Effector memory CD4-positive, alpha-beta T cell (primary cell): Measurements from ENCODE around the gene UBE4A.
"Not testable (repeated sequence)": the region's sequence is repeated elsewhere in the genome, so short reads cannot be mapped to it uniquely, and the experiment has no call there.

Experiments used
- DNase-seq, 3 donors: peaks; one replicate each; pipeline ENCODE4 v3.0.0-alpha.2; 2020
- H3K27ac ChIP-seq: 2 replicates; pipeline ENCODE4 v1.7.0; 2013; ENCODE audit warnings: mild to moderate bottlenecking, low read length, moderate library complexity; ENCODE audit not compliant: insufficient read depth, poor library complexity, severe bottlenecking
- H3K27me3 ChIP-seq: replicated peaks from 2 replicates; pipeline ENCODE4 v1.7.0; 2013; ENCODE audit warnings: mild to moderate bottlenecking, low read length; ENCODE audit not compliant: insufficient read depth, control insufficient read depth, poor library complexity, severe bottlenecking
- H3K36me3 ChIP-seq: 2 replicates; pipeline ENCODE4 v1.7.0; 2013; ENCODE audit warnings: mild to moderate bottlenecking, low read length, moderate library complexity; ENCODE audit not compliant: control insufficient read depth, insufficient read depth
- H3K4me1 ChIP-seq: 2 replicates; pipeline ENCODE4 v1.7.0; 2013; ENCODE audit warnings: low read length, mild to moderate bottlenecking; ENCODE audit not compliant: control insufficient read depth, insufficient read depth, poor library complexity, severe bottlenecking
- H3K4me3 ChIP-seq: 2 replicates; pipeline ENCODE4 v1.7.0; 2013; ENCODE audit warnings: low read length, low read depth, mild to moderate bottlenecking; ENCODE audit not compliant: insufficient read depth, poor library complexity, severe bottlenecking
- H3K9me3 ChIP-seq: 2 replicates; pipeline ENCODE4 v1.7.0; 2013; ENCODE audit warnings: mild to moderate bottlenecking, low read length, moderate library complexity; ENCODE audit not compliant: control insufficient read depth

Gene UBE4A

DNA sequence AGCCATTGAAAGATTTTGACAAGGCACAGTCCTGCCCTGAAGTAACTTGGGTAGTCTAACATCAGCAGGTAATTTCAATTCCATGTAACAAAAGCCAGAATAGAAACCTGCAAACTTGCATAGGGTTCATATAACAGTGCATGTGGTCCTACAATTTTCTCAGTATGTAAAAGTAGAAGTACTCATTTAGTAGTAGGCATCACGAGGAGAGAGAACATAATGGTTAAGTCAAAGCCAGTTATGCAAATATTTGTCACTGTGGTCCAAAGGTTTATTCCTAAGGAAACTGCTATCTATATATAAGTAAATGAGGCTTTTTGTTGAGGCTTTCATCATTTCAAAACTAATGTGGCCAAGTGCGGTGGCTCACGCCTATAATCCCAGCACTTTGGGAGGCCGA lies 52.1 kb downstream of the UBE4A start:
- no peaks in the 10 kb centered on the region for H3K9me3 ChIP-seq
- H3K4me3 ChIP-seq: no peak overlapping the region
- H3K4me1 ChIP-seq: no peaks in the 10 kb centered on the region
- DNase-seq: no peak
- H3K27me3 ChIP-seq: no peaks in the 10 kb centered on the region
- H3K27ac ChIP-seq: no peak overlapping the region
- peaks cover 25% of the 10 kb centered on the region for H3K36me3 ChIP-seq

DNA sequence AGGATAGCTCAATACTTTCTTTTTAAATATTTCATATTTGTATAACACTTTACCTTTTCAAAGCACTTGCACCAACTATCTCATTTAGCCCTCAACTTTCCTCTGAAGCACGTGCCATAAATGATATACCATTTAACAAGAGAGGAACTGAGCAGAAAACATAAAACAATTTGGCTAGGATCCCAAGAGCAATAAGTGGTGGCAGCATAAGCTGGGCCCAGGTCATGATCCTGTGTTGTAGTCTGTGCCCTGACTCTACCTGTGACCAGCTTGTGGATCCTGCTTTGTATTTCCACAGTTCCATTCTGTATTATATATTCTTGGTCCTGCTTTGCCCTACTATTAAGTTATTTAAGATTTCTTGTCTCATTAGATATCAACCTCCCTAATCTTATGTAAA lies 53.5 kb downstream of the UBE4A start:
- no peaks in the 10 kb centered on the region for H3K4me1 ChIP-seq
- H3K9me3 ChIP-seq: no peaks in the 10 kb centered on the region
- H3K27me3 ChIP-seq: no peaks in the 10 kb centered on the region
- H3K27ac ChIP-seq: no peak overlapping the region
- no peak overlapping the region for H3K4me3 ChIP-seq
- peaks cover 16% of the 10 kb centered on the region for H3K36me3 ChIP-seq
- DNase-seq: no peak

DNA sequence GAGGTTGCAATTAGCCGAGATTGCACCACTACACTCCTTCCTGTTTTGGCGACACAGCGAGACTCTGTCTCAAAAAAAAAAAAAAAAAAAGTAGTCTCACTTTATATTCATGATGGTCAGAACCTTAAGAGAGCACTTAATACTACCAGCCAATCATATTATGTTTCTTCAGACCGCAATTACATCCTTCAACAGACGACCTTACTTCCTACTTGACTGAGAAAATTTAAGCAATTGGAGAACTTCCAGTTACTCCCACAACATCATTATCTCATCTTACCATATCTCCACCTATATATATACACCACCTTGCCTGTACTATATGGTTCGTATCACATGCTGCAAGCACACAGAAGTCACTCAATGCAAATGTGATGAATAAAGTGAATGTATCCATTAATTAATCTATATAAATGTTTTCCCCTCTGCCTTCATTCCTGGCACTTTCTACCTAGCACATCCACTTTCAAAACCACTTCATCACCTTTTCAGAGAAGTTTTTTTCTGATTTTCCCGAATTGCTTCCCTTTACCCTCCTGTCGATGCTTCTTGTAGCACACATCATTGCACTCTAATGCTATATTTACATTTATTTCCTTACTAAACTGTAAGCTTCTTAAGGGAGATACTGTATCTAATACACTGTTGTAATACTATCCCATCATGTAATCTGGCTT lies 55.8 kb downstream of the UBE4A start:
- H3K4me3 ChIP-seq: no peak overlapping the region
- no peak overlapping the region for H3K27ac ChIP-seq
- H3K4me1 ChIP-seq: no peaks in the 10 kb centered on the region
- H3K36me3 ChIP-seq: peaks cover 6% of the 10 kb centered on the region
- no peaks in the 10 kb centered on the region for H3K9me3 ChIP-seq
- DNase-seq: no peak
- H3K27me3 ChIP-seq: no peaks in the 10 kb centered on the region

DNA sequence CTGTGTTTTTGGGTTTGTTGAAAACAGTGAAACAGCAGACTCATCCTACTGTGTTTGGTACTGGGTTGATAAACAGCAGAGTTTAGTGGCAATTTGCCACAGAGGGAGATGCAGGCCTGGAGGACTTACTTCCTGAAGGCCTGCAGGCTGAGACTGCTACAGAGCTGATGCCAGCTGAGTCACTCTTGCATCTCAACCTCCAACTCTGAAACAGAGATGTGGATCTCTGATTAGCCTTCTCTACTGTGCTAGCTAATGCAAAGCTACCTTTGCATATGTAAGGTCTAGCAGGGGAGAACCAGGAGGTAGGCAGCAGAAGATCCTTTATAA lies 56.3 kb downstream of the UBE4A start:
- no peak overlapping the region for H3K27ac ChIP-seq
- no peaks in the 10 kb centered on the region for H3K4me1 ChIP-seq
- DNase-seq: no peak
- peaks cover 3% of the 10 kb centered on the region for H3K36me3 ChIP-seq
- H3K9me3 ChIP-seq: no peaks in the 10 kb centered on the region
- H3K4me3 ChIP-seq: no peak overlapping the region
- no peaks in the 10 kb centered on the region for H3K27me3 ChIP-seq

DNA sequence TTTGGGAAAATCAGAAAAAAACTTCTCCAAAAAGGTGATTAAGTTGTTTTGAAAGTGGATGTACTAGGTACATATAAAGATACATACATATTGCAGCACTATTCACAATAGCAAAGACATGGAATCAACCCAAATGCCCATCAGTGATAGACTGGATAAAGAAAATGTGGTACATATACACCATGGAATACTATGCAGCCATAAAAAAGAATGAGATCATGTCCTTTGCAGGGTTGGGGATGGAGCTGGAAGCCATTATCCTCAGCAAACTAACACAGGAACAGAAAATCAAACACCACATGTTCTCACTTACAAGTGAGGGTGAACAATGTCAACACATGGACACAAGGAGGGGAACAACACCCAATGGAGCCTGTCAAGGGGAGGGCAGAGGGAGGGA lies 57.5 kb downstream of the UBE4A start:
- not testable (repeated sequence) for H3K36me3 ChIP-seq, H3K27ac ChIP-seq, H3K9me3 ChIP-seq, H3K4me1 ChIP-seq, DNase-seq, H3K27me3 ChIP-seq, H3K4me3 ChIP-seq

DNA sequence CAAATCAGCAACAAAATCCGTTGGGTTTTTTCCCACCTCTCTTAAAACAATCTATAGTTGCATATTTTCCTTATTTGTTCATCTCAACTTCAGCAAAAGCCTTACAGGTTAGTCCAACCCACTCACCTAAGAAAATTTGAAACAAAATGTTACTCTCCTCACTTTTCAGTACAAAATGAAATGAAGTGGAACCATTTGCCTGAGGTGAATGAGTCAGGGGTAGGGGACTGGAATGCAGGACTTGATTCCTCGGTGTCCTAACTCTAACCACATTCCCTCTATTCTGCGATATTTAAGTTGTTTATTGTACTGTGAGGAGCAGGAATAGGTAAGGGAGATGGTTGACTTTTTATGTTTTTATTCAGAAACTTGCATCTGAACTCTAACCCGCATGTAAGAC lies 58.4 kb downstream of the UBE4A start:
- Histone ChIP-seq H3K4me3 (no peak overlapping the region), H3K27ac (no peak overlapping the region), H3K36me3 (peaks cover 3% of the 10 kb centered on the region), H3K27me3 (no peaks in the 10 kb centered on the region), H3K4me1 (no peaks in the 10 kb centered on the region), H3K9me3 (no peaks in the 10 kb centered on the region)
- DNase-seq: no peak

DNA sequence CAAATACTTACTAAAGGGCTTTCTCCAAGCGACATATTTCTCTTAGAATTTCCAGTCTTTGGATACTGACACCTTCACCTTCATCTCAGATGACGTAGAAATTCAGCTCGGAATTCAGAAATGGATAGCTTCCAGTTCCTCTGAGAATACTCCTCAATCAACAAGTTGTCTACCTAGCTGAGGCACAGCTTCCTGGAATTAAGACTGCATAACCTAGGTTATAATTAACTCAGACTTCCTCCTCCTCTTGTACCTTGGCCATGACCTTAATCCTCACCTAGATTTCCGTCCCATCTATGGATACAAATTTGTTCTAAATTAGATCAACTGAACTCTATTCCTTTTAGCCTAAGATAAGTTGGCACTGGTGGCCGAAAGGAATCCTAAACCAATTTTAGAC lies 59.4 kb downstream of the UBE4A start:
- no peaks in the 10 kb centered on the region for H3K9me3 ChIP-seq
- no peak overlapping the region for H3K27ac ChIP-seq
- no peaks in the 10 kb centered on the region for H3K36me3 ChIP-seq
- no peak overlapping the region for H3K4me3 ChIP-seq
- no peaks in the 10 kb centered on the region for H3K27me3 ChIP-seq
- H3K4me1 ChIP-seq: no peaks in the 10 kb centered on the region
- DNase-seq: no peak

DNA sequence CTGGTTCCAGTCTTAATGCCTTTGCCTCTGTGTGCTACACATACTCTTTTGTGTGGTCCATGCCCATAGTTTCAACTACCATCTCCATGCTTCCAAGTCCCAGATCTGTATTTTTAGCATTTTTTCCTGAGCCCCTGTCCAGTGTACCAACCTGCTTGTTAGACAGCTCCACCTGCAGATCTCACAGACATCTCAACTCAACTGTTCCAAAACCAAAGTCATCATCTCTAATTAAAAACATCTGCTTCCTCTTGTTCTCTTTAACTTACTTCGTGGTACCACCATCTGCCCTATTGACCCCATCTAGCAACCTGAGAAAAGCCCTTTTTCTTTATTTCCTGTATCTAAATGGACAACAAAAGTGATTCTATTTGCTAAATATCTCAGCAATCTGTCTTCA lies 68.3 kb downstream of the UBE4A start:
- H3K36me3 ChIP-seq: no peaks in the 10 kb centered on the region
- H3K4me1 ChIP-seq: no peaks in the 10 kb centered on the region
- H3K4me3 ChIP-seq: no peak overlapping the region
- H3K27me3 ChIP-seq: no peaks in the 10 kb centered on the region
- DNase-seq: no peak
- H3K9me3 ChIP-seq: no peaks in the 10 kb centered on the region
- no peak overlapping the region for H3K27ac ChIP-seq

DNA sequence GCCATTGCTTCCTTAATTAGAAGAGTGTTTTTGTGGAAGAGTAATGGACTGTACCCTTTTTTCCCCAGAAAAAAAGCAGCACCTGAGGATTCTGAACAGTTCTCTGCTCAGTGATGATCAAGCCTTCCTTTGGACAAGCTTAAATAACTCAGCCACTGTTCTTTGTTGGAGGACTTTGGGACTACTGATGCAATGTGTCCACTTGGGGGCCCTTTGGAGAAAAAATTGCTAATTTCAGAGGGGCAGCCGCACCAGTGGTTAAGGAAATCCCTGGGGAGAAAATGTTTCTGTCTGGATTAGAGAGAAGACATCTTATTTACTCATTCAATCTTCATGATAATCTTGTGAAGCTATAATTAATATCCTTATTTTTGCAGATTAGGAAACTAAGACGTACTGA lies 71.6 kb downstream of the UBE4A start:
- Histone ChIP-seq H3K9me3 (no peaks in the 10 kb centered on the region), H3K36me3 (no peaks in the 10 kb centered on the region), H3K4me1 (peaks cover 5% of the 10 kb centered on the region), H3K27ac (no peak overlapping the region), H3K27me3 (no peaks in the 10 kb centered on the region), H3K4me3 (no peak overlapping the region)
- DNase-seq: no peak

DNA sequence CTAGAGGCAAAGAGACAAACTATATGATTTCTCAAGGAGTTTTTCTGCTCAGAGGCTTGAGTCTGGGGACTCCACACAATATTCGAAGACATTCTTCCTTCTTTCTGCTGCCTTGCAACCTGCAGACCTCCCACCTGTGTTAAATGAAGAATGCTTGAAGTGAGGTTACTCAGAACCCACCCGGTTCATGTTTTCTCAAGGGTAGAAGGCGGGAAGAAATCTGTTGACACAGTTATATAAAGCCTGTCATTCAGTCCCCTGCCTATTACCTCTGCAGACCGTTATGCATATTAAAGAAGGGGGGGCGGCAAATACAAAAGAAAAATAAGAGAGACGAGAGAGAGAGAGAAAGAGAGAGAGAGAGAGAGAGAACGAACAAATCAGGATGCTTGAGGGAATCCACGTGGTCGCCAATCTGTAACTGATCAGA lies 74.7 kb downstream of the UBE4A start:
- H3K4me1 ChIP-seq: peaks cover 11% of the 10 kb centered on the region
- H3K27me3 ChIP-seq: no peaks in the 10 kb centered on the region
- no peaks in the 10 kb centered on the region for H3K36me3 ChIP-seq
- no peaks in the 10 kb centered on the region for H3K9me3 ChIP-seq
- H3K27ac ChIP-seq: peak overlapping the region; percentile 98
- H3K4me3 ChIP-seq: peak overlapping the region; percentile 95
- no peak for DNase-seq
